22Rv1 (cell line): ENCODE data around the gene SHMT2.

Source experiments
- ZFX ChIP-seq: fragments of 450-650 bp; IDR thresholded peaks from 2 replicates; pipeline ENCODE4 v1.6.1; 2017; ENCODE audit warnings: antibody characterized with exemption, borderline replicate concordance
- TF ChIP-seq, protein P1 (sequence below): fragments of 450-650 bp; IDR thresholded peaks from 2 replicates; pipeline ENCODE4 v1.5.1; 2017; ENCODE audit warnings: mild to moderate bottlenecking

GRCh38 chr12:57233357-57234232 lies 4.1 kb downstream of the SHMT2 start:
- TF ChIP-seq, protein P1, sequence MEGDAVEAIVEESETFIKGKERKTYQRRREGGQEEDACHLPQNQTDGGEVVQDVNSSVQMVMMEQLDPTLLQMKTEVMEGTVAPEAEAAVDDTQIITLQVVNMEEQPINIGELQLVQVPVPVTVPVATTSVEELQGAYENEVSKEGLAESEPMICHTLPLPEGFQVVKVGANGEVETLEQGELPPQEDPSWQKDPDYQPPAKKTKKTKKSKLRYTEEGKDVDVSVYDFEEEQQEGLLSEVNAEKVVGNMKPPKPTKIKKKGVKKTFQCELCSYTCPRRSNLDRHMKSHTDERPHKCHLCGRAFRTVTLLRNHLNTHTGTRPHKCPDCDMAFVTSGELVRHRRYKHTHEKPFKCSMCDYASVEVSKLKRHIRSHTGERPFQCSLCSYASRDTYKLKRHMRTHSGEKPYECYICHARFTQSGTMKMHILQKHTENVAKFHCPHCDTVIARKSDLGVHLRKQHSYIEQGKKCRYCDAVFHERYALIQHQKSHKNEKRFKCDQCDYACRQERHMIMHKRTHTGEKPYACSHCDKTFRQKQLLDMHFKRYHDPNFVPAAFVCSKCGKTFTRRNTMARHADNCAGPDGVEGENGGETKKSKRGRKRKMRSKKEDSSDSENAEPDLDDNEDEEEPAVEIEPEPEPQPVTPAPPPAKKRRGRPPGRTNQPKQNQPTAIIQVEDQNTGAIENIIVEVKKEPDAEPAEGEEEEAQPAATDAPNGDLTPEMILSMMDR, result no peak
- TF ChIP-seq ZFX, result no peak
